ENCODE measurements around the gene KLHDC2.
A peak's percentile ranks its signal among the peaks of the same experiment; 100 is the strongest.
"Not testable (repeated sequence)": the region's sequence is repeated elsewhere in the genome, so short reads cannot be mapped to it uniquely, and the experiment has no call there.

KLHDC2 gene

GRCh38 chr14:49767571-49768300 lies at the start of gene KLHDC2:
Gene KLHDC2 (plus strand): TSS chr14:49768153. CDS start chr14:49768469, 316 bp downstream.
- DNase-seq, result peak; percentile 74

GRCh38 chr14:49720744-49721143 lies 47.2 kb upstream of the KLHDC2 start:
- no peak for DNase-seq

- DNase-seq, result not testable (repeated sequence)
These were observed 46.1 kb upstream of the KLHDC2 start for GRCh38 chr14:49721733-49722435.

GRCh38 chr14:49727171-49727570 lies 40.8 kb upstream of the KLHDC2 start:
- DNase-seq, result no peak

GRCh38 chr14:49732896-49733295 lies 35.1 kb upstream of the KLHDC2 start:
- no peak for DNase-seq

- DNase-seq, result no peak
These were observed 34.1 kb upstream of the KLHDC2 start for GRCh38 chr14:49733836-49734235.

- DNase-seq, result not testable (repeated sequence)
These were observed 32.3 kb upstream of the KLHDC2 start for GRCh38 chr14:49735669-49736068.

- DNase-seq, result no peak
These were observed 22.8 kb upstream of the KLHDC2 start for GRCh38 chr14:49745191-49745590.

GRCh38 chr14:49746476-49746875 lies 21.5 kb upstream of the KLHDC2 start:
- not testable (repeated sequence) for DNase-seq

- no peak for DNase-seq
These were observed 13.3 kb upstream of the KLHDC2 start for GRCh38 chr14:49754570-49755097.

GRCh38 chr14:49755378-49755777 lies 12.6 kb upstream of the KLHDC2 start:
- DNase-seq, result no peak

GRCh38 chr14:49761839-49762551 lies 6.0 kb upstream of the KLHDC2 start:
- no peak for DNase-seq

GRCh38 chr14:49766839-49767238 lies 1.1 kb upstream of the KLHDC2 start:
- DNase-seq, result peak; percentile 45

GRCh38 chr14:49767270-49767570 lies 733 bp upstream of the KLHDC2 start:
- no peak for DNase-seq

GRCh38 chr14:49768301-49769121 lies 558 bp downstream of the KLHDC2 start:
- no peak for DNase-seq

GRCh38 chr14:49769171-49769570 lies 1.2 kb downstream of the KLHDC2 start:
- no peak for DNase-seq

GRCh38 chr14:49769581-49770211 lies 1.7 kb downstream of the KLHDC2 start:
- no peak for DNase-seq

- DNase-seq, result no peak
These were observed 2.4 kb downstream of the KLHDC2 start for GRCh38 chr14:49770212-49770817.

- not testable (repeated sequence) for DNase-seq
These were observed 3.7 kb downstream of the KLHDC2 start for GRCh38 chr14:49771691-49772090.

GRCh38 chr14:49774106-49774505 lies 6.2 kb downstream of the KLHDC2 start:
- no peak for DNase-seq

GRCh38 chr14:49778421-49778820 lies 10.5 kb downstream of the KLHDC2 start:
- no peak for DNase-seq

GRCh38 chr14:49781040-49781439 lies 13.1 kb downstream of the KLHDC2 start:
- not testable (repeated sequence) for DNase-seq

Measured in KG1 (cell line).